BLaER1 (cell line): ENCODE data around the gene LMO2.
A peak's percentile ranks its signal among the peaks of the same experiment; 100 is the strongest.

Source experiments
- H3K27ac ChIP-seq: shearing (Covaris generic); formaldehyde crosslinking; 2 replicates; pipeline ENCODE4 v1.8.1; 2022
- H3K27me3 ChIP-seq: shearing (Covaris generic); formaldehyde crosslinking; 2 replicates; pipeline ENCODE4 v1.8.1; 2022
- H3K36me3 ChIP-seq: shearing (Covaris generic); formaldehyde crosslinking; 2 replicates; pipeline ENCODE4 v1.8.1; 2022
- H3K4me1 ChIP-seq: shearing (Covaris generic); formaldehyde crosslinking; 2 replicates; pipeline ENCODE4 v1.8.1; 2022
- H3K4me2 ChIP-seq: shearing (Covaris generic); formaldehyde crosslinking; 2 replicates; pipeline ENCODE4 v1.8.1; 2022
- H3K4me3 ChIP-seq: shearing (Covaris generic); formaldehyde crosslinking; 2 replicates; pipeline ENCODE4 v1.8.1; 2022
- H3K9ac ChIP-seq: shearing (Covaris generic); formaldehyde crosslinking; 2 replicates; pipeline ENCODE4 v1.8.1; 2022
- H3K9me3 ChIP-seq: shearing (Covaris generic); formaldehyde crosslinking; 2 replicates; pipeline ENCODE4 v1.8.1; 2022
- H4K20me1 ChIP-seq: shearing (Covaris generic); formaldehyde crosslinking; 2 replicates; pipeline ENCODE4 v1.8.1; 2022
- Cebpa-rat ChIP-seq: shearing (Covaris generic); IDR thresholded peaks from 2 replicates; pipeline ENCODE4 v1.8.1; 2022

The LMO2 gene

DNA sequence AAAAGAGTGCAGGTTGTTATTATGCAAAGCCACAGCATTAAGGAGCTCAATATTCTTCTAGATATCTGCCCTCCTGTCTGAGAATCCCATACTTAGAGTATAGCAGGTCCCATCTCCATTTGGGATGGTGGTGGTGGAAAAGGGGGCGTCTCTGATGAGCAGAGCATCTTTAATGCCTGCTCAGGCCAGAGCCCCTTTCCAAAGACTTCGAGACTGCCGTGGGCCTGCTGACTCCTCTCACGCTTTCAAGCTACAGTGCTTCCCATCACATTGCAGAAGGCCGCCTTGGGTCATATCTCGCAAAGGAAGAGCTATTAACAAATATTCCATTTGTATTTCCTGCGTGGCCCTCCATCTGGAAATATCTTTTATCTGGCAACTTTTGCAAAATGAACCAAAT lies 10.9 kb downstream of the LMO2 start:
- no peaks in the 10 kb centered on the region for H4K20me1 ChIP-seq
- H3K4me1 ChIP-seq = peaks cover 25% of the 10 kb centered on the region
- H3K9me3 ChIP-seq = no peaks in the 10 kb centered on the region
- no peaks in the 10 kb centered on the region for H3K36me3 ChIP-seq
- H3K4me2 ChIP-seq = peak overlapping the region; percentile 56
- H3K9ac ChIP-seq = no peak overlapping the region
- H3K4me3 ChIP-seq = no peak overlapping the region
- TF ChIP-seq Cebpa-rat = no peak
- peaks cover 22% of the 10 kb centered on the region for H3K27me3 ChIP-seq
- H3K27ac ChIP-seq = no peak overlapping the region

DNA sequence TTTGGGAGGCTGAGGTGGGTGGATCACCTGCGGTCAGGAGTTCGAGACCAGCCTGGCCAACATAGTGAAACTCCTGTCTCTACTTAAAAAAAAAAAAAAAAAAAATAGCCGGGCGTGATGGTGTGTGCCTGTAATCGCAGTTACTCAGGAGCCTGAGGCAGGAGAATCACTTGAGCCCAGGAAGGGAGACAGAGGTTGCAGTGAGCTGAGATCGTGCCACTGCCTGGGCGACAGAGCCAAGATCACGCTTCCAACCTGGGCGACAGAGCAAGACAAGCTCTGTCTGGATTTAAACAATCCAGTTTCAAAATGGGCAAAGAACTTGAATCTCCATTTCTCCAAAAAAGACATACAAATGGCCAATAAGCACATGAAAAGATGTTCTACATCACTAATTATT lies 12.5 kb downstream of the LMO2 start:
- Histone ChIP-seq H3K27me3 (peaks cover 31% of the 10 kb centered on the region), H3K4me2 (no peak overlapping the region), H3K9ac (no peak overlapping the region), H3K4me3 (no peak overlapping the region), H3K36me3 (no peaks in the 10 kb centered on the region), H3K27ac (no peak overlapping the region), H4K20me1 (no peaks in the 10 kb centered on the region), H3K4me1 (peaks cover 27% of the 10 kb centered on the region), H3K9me3 (no peaks in the 10 kb centered on the region)
- no peak for TF ChIP-seq Cebpa-rat

DNA sequence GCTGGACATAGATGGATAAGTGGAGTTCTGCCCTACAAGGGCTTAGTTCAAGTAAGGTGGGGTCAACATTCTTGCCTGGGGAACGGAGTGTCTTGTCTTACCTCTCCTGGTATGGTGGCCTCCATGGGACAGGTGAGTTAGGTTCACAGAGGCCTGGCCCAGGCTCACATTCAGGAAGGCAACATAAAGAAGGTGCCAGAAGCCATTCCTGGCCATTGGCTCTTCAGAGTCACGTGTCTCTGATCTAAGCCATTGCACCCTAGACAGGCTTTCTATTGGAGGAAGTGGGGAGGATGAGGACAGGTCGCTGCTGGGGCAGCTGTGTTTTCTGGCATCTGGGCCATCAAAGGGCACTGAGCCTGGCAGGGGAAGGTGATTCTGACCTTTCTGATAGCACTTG lies 14.8 kb downstream of the LMO2 start:
- no peaks in the 10 kb centered on the region for H4K20me1 ChIP-seq
- H3K4me3 ChIP-seq = no peak overlapping the region
- no peaks in the 10 kb centered on the region for H3K36me3 ChIP-seq
- H3K4me1 ChIP-seq = peaks cover 35% of the 10 kb centered on the region
- H3K27me3 ChIP-seq = peaks cover 43% of the 10 kb centered on the region
- no peak overlapping the region for H3K4me2 ChIP-seq
- no peaks in the 10 kb centered on the region for H3K9me3 ChIP-seq
- TF ChIP-seq Cebpa-rat = no peak
- no peak overlapping the region for H3K27ac ChIP-seq
- H3K9ac ChIP-seq = no peak overlapping the region

DNA sequence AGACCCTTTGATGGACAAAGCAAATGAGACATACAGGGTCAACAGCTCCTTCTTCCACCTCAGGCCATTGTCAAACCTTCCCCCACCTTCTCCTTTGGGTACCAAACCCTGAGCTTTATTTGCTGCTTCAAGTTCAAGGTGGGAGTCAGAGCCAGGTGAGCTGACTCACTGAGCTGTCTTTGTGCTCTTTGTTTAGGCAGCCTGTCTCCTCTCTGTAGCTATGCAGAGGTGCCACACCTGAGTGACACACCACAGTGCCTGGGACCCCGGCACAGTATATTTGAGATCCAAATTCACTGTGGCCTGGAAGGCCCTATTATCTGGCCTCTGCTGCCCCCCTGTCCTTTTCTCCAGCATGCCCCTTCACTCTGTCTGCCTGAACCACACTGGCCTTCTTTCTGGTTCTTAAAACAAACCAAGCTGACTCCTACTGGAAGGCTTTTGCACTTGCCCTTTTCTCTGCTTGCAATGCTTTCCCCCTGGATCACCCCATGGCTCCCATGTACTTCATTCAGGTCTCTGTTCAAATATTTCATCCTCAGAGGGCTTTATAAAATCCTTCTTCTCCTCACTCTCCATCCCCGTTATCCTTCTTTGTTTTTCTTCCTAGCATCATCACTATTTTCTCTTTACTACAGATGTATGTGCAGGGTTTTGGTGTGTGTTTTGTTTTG lies 16.1 kb downstream of the LMO2 start:
- no peak overlapping the region for H3K27ac ChIP-seq
- H3K36me3 ChIP-seq = no peaks in the 10 kb centered on the region
- H3K4me3 ChIP-seq = no peak overlapping the region
- no peaks in the 10 kb centered on the region for H3K9me3 ChIP-seq
- no peaks in the 10 kb centered on the region for H4K20me1 ChIP-seq
- no peak for TF ChIP-seq Cebpa-rat
- H3K4me1 ChIP-seq = peaks cover 35% of the 10 kb centered on the region
- peaks cover 30% of the 10 kb centered on the region for H3K27me3 ChIP-seq
- H3K4me2 ChIP-seq = no peak overlapping the region
- no peak overlapping the region for H3K9ac ChIP-seq

DNA sequence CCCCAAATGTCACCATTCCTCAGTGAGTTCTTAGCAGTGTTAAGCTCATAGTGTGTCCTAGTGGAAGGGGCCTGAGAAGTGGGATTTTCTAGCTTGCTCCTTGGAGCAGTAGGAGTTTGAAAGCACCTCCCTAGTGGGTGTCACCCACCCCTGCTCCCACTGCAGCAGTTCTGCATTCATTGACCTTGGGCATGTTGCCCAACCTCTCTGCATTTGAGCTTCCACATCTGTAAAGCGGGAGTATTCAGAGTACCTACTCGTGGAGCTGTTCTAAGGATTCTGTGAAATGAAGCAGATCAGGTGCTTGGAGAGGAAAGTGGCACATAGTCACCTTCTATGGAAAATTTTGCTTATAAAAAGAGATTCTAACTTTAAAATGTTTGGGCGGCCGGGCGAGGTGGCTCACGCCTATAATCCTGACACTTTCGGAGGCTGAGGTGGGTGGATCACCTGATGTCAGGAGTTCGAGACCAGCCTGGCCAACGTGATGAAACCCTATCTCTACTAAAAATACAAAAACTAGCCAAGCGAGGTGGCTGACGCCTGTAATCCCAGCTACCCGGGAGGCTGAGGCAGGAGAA lies 16.9 kb downstream of the LMO2 start:
- H3K27me3 ChIP-seq = peaks cover 30% of the 10 kb centered on the region
- no peak overlapping the region for H3K4me2 ChIP-seq

DNA sequence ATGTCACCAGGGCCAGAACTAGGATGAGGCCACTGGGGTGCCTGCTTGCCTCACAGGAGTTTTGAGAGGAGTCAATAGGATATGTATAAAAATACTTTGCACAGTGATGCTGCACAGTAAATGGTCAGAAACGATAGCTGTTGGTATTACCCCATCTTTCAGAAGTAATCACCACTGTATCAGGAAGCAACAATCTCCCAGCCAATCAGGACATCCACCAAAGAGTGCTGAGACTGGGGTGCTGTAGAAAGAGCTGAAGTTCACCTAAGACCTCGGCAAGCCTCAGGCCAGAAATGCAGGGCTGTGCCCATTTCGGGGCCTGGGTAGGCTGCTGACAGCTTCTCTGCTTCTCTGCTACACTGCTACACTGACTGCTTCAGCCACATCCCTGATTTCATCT lies 17.4 kb downstream of the LMO2 start:
- Histone ChIP-seq H3K27ac (no peak overlapping the region), H3K4me2 (no peak overlapping the region), H3K9me3 (no peaks in the 10 kb centered on the region), H3K4me1 (peaks cover 35% of the 10 kb centered on the region), H4K20me1 (no peaks in the 10 kb centered on the region), H3K4me3 (no peak overlapping the region), H3K9ac (no peak overlapping the region), H3K27me3 (peaks cover 30% of the 10 kb centered on the region), H3K36me3 (no peaks in the 10 kb centered on the region)
- TF ChIP-seq Cebpa-rat = no peak

More for the DNA sequence above, 16.9 kb downstream of the LMO2 start:
- Histone ChIP-seq H4K20me1 (no peaks in the 10 kb centered on the region), H3K36me3 (no peaks in the 10 kb centered on the region), H3K9me3 (no peaks in the 10 kb centered on the region), H3K4me3 (no peak overlapping the region), H3K9ac (no peak overlapping the region), H3K4me1 (peaks cover 35% of the 10 kb centered on the region), H3K27ac (no peak overlapping the region)
- TF ChIP-seq Cebpa-rat = no peak

DNA sequence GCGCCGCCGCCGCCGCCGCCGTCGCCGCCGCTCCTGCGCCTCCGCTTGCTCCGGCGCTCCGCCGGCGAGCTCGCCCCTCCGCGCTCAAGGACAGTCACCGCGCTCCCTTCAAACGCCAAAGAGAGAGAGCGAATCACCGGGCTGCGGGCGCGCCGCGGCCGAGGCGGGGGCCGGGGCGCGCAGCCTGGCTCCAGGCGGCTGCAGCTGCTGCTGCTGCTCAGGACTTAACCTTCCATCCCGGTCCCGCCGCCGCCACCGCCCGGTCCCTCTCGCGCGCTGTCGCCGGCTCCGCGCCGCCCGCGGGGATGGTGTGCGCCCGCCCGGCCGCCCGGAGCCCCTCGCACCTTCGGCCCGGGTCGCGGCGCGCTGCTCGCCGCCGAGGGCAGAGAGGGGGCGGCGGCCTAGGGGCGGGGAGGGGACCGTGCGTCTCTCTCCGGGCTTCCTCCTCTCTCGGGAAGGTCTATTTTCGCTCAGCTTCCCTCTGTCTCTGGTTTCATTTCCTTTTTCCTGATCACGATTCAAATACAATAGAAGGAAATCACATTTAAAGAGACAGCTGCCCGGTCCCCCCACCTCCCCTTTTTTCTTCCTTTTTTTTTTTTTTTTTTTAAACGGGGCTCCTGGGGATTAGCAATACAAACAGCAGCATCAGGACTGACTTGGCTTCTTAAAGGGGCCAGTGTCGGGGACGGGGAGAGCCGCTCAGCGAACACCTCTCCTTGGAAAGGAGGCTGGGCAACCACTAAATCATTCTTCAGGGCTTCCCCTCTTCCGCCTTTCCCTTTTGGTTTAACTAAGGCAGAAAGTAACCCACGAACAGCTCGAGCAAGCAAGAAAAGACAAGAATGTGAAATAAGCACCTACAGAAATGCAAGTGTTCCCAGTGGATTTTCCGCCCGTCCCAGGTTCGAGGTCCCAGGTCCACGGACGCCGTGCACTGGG lies 22.1 kb downstream of the LMO2 start:
- H3K27me3 ChIP-seq = peaks cover 41% of the 10 kb centered on the region
- H3K36me3 ChIP-seq = peaks cover 3% of the 10 kb centered on the region
- peaks cover 54% of the 10 kb centered on the region for H3K4me1 ChIP-seq
- H3K4me3 ChIP-seq = peak overlapping the region; percentile 77
- peak overlapping the region; percentile 98 for H3K4me2 ChIP-seq
- peaks cover 38% of the 10 kb centered on the region for H4K20me1 ChIP-seq
- H3K9ac ChIP-seq = peak overlapping the region; percentile 84
- H3K9me3 ChIP-seq = no peaks in the 10 kb centered on the region
- peak overlapping the region; percentile 80 for H3K27ac ChIP-seq
- TF ChIP-seq Cebpa-rat = no peak

DNA sequence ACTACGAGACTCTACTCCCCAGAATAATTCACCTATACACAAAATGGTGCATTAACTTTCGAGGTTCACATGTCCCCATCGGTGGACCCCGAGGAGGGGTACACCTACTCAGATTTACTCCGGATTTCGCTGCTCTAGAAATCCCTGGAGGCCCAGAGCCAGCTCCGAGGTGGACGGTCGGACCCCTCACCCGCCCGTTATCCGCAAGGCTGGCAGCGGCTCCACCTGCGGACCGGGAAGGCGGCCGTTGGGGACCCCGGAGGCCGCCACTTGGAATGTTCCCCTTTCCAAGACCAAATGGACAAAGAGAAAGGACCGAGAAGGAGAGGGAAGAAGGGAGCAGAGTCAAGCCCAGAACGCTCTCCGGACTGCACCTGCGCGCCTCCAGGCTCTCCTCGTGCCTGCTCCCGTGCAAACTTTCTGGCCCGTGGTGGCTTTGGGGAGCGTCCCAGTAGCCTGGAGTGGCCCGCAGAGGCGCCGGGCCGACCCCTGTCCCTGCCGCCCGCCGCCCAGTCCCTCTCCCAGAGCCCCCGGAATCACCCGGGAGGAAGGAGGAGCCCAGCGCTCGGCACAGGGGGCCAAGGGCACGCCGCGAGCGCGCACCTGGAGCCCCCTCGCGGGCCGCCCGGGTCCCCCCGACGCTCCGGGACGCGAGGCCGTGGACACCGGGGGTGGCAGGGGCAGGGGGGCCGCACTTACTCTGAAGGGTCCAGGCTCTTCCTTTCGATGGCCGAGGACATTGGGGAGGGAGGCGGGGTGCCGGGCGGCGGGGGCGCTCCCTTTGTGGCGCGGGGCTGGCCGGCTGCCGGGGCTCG lies 23.0 kb downstream of the LMO2 start:
- no peaks in the 10 kb centered on the region for H3K9me3 ChIP-seq
- peak overlapping the region; percentile 77 for H3K27ac ChIP-seq
- H3K36me3 ChIP-seq = peaks cover 12% of the 10 kb centered on the region
- peaks cover 47% of the 10 kb centered on the region for H4K20me1 ChIP-seq
- peak overlapping the region; percentile 98 for H3K4me2 ChIP-seq
- no peak for TF ChIP-seq Cebpa-rat
- peaks cover 50% of the 10 kb centered on the region for H3K4me1 ChIP-seq
- H3K9ac ChIP-seq = peak overlapping the region; percentile 84
- H3K27me3 ChIP-seq = peaks cover 32% of the 10 kb centered on the region
- peak overlapping the region; percentile 77 for H3K4me3 ChIP-seq

DNA sequence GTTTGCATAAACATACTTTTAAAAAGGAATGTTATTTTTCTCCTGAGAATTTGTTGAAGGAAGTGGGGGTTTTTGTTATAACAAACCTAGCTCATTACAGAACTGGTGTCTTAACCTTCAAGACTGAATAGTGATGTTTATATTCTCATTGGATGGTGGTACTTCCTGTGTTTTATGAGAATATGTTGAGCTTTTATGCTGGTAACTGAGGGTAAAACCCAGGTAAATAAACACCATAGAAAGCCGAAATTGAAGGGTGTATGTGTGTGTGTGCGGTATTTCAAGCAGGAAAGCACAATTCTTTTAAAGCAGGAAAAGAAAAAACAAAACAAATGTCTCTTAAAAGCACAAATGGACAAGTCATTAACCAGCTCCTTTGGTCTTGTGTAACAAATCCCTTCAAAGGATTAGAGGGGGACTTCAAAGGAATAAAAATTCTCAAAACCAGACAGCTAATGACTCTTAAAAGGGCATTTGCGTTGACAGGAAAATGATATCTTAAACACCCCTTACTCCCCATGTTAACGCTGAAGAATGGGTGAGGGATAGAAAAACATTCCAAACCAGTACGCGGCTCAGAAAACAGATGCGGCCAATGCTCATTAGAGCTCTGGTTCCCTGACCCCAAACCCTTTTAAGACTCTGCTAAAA lies 23.8 kb downstream of the LMO2 start:
- Histone ChIP-seq H3K9me3 (no peaks in the 10 kb centered on the region), H3K4me1 (peaks cover 49% of the 10 kb centered on the region), H4K20me1 (peaks cover 54% of the 10 kb centered on the region), H3K9ac (peak overlapping the region; percentile 84; the same call in 1 of the 2 replicates), H3K36me3 (peaks cover 18% of the 10 kb centered on the region), H3K27me3 (peaks cover 26% of the 10 kb centered on the region), H3K4me2 (peak overlapping the region; percentile 98), H3K27ac (no peak overlapping the region), H3K4me3 (peak overlapping the region; percentile 77)
- no peak for TF ChIP-seq Cebpa-rat
